C4-2B (cell line): ENCODE measurements around the gene INHBC.

ENCODE experiments used
- CTCF ChIP-seq: fragments of 450-650 bp; conservative IDR thresholded peaks from 2 replicates; pipeline ENCODE4 v1.5.1; 2017; ENCODE audit warnings: mild to moderate bottlenecking
- ZFX ChIP-seq: fragments of 450-650 bp; IDR thresholded peaks from 2 replicates; pipeline ENCODE4 v1.6.1; 2017

- TF ChIP-seq CTCF: no peak
- TF ChIP-seq ZFX: no peak
Measured at GRCh38 chr12:57498571-57498970, 64.0 kb downstream of the INHBC start.
